ENCODE measurements around the gene GNG7. TPM values are rescaled to one million over a fixed set of nuclear protein-coding genes. Genes with fewer than 3 reads are reported as not detected.
"Not testable (repeated sequence)": the region's sequence is repeated elsewhere in the genome, so short reads cannot be mapped to it uniquely, and the experiment has no call there.

The GNG7 gene
- total and polyA plus RNA-seq, 8 donors, result 4.0 to 8.8 (median 6.0) TPM

GRCh38 chr19:2567580-2567979 is 134.9 kb downstream of the GNG7 start:
- intact Hi-C loops (cut with DNase I), result no loop called here
- H3K27ac ChIP-seq, result peak overlapping the region in 1 of 4 donors; percentile 23
- FAIRE-seq (no peak), DNase-seq (peak in 2 of 6 donors; percentile 29 to 49), ATAC-seq (peak in 3 of 4 donors; percentile 72 to 80 (median 80))
- H3K4me1 ChIP-seq, result no peaks in the 10 kb centered on the region
- H3K9me3 ChIP-seq, result no peaks in the 10 kb centered on the region
- no peak overlapping the region for H3K4me3 ChIP-seq
- no peaks in the 10 kb centered on the region for H3K27me3 ChIP-seq
- WGBS, 2 donors, result 73% methylated on average over 17 of the region's 17 CpGs
- no peaks in the 10 kb centered on the region for H3K36me3 ChIP-seq
- TF ChIP-seq CTCF (IDR thresholded peaks at IDR 0.05), result no peak

GRCh38 chr19:2563546-2563945 is 138.9 kb downstream of the GNG7 start:
- intact Hi-C loops (cut with DNase I); H3K9me3 ChIP-seq; H3K4me3 ChIP-seq; ATAC-seq; H3K27me3 ChIP-seq; H3K36me3 ChIP-seq; H3K27ac ChIP-seq; H3K4me1 ChIP-seq; FAIRE-seq: not testable (repeated sequence)
- 89 to 91% methylated on average over 9 of the region's 9 CpGs for WGBS, 2 donors
- peak in 1 of 6 donors; percentile 11 for DNase-seq

- DNase-seq, result peak in 2 of 6 donors; percentile 9 to 15
- intact Hi-C loops (cut with DNase I), result no loop called here
- no peak for ATAC-seq
Measured at GRCh38 chr19:2561895-2562294, 140.6 kb downstream of the GNG7 start.

GRCh38 chr19:2561221-2561620 is 141.3 kb downstream of the GNG7 start:
- TF ChIP-seq CTCF (IDR thresholded peaks at IDR 0.05), result no peak
- Histone ChIP-seq H3K27me3 (no peaks in the 10 kb centered on the region), H3K4me1 (no peaks in the 10 kb centered on the region), H3K36me3 (no peaks in the 10 kb centered on the region), H3K4me3 (no peak overlapping the region), H3K9me3 (no peaks in the 10 kb centered on the region), H3K27ac (no peak overlapping the region)
- DNase-seq (peak in 1 of 6 donors; percentile 33), FAIRE-seq (no peak), ATAC-seq (no peak)
- intact Hi-C loops (cut with DNase I), result no loop called here
- 90 to 91% methylated on average over 5 of the region's 5 CpGs for WGBS, 2 donors

More at GRCh38 chr19:2561895-2562294, 140.6 kb downstream of the GNG7 start:
- no peaks in the 10 kb centered on the region for H3K9me3 ChIP-seq
- no peak overlapping the region for H3K4me3 ChIP-seq
- WGBS, 2 donors, result 82 to 88% methylated on average over 14 of the region's 14 CpGs
- FAIRE-seq, result no peak
- H3K4me1 ChIP-seq, result no peaks in the 10 kb centered on the region
- no peaks in the 10 kb centered on the region for H3K36me3 ChIP-seq
- no peak overlapping the region for H3K27ac ChIP-seq
- H3K27me3 ChIP-seq, result no peaks in the 10 kb centered on the region
- no peak for TF ChIP-seq CTCF (IDR thresholded peaks at IDR 0.05)

- Histone ChIP-seq H3K4me1 (no peaks in the 10 kb centered on the region), H3K27ac (no peak overlapping the region), H3K9me3 (no peaks in the 10 kb centered on the region), H3K36me3 (no peaks in the 10 kb centered on the region), H3K4me3 (no peak overlapping the region), H3K27me3 (no peaks in the 10 kb centered on the region)
- ATAC-seq, result no peak
- WGBS, 2 donors, result 92 to 95% methylated on average over 11 to 13 of the region's 13 CpGs
- DNase-seq, result peak in 1 of 6 donors; percentile 43
- no peak for FAIRE-seq
- intact Hi-C loops (cut with DNase I), result no loop called here
- TF ChIP-seq CTCF (IDR thresholded peaks at IDR 0.05), result no peak
Measured at GRCh38 chr19:2560369-2560768, 142.1 kb downstream of the GNG7 start.

All from pancreas (tissue), 10 donors.